HEK293 (cell line): ENCODE measurements around the gene ATF1.

Source experiments
- CTCF ChIA-PET: fragments of 350-600 bp; formaldehyde crosslinking; extraction: SDS; loops from one replicate; lab custom pipeline; 2021; ENCODE audit warnings: antibody characterized with exemption; lab: Yijun Ruan, JAX
- POLR2A ChIA-PET: fragments of 300-600 bp; formaldehyde crosslinking; extraction: SDS; loops from one replicate; lab custom pipeline; 2020; ENCODE audit warnings: antibody characterized with exemption, inconsistent platforms; lab: Yijun Ruan, JAX
- H3K27ac ChIP-seq: fragments of 200-500 bp; sonication (Bioruptor generic); 2 replicates; pipeline ENCODE4 v1.5.1; 2014; ENCODE audit warnings: low read depth, low read length, control low read depth, inconsistent platforms; ENCODE audit errors: extremely low read depth
- H3K36me3 ChIP-seq, 2 experiments: fragments of 200-500 bp in 1 of 2; sonication (Bioruptor generic) in 1 of 2; 1 replicate in 1 of 2; 2 replicates in 1 of 2; pipeline ENCODE4 v1.5.1; 2014 to 2017; ENCODE audit warnings: inconsistent platforms in 2 of 2, low read length in 2 of 2; ENCODE audit not compliant: control insufficient read depth in 2 of 2, insufficient read depth in 1 of 2
- H3K4me1 ChIP-seq: fragments of 200-500 bp; sonication (Bioruptor generic); 2 replicates; pipeline ENCODE4 v1.5.1; 2014; ENCODE audit warnings: mild to moderate bottlenecking, low read length, inconsistent platforms; ENCODE audit not compliant: control insufficient read depth, insufficient read depth
- H3K4me3 ChIP-seq: 2 replicates; pipeline ENCODE4 v1.5.1; 2011; ENCODE audit warnings: low read depth, mild to moderate bottlenecking, control low read depth, low read length, moderate library complexity
- H3K9me3 ChIP-seq: fragments of 200-500 bp; sonication (Bioruptor generic); 2 replicates; pipeline ENCODE4 v1.5.1; 2014; ENCODE audit warnings: low read depth, low read length, inconsistent platforms; ENCODE audit not compliant: control insufficient read depth, insufficient read depth
- GLIS1 ChIP-seq: fragments of 450-650 bp; formaldehyde crosslinking; IDR thresholded peaks from 2 replicates; pipeline ENCODE4 v1.5.1; 2016; ENCODE audit warnings: missing biosample characterization, missing genetic modification characterization
- KLF16 ChIP-seq: fragments of 450-650 bp; formaldehyde crosslinking; IDR thresholded peaks from 2 replicates; pipeline ENCODE4 v1.5.1; 2017; ENCODE audit warnings: missing biosample characterization, missing genetic modification characterization
- SALL2 ChIP-seq: fragments of 450-650 bp; formaldehyde crosslinking; IDR thresholded peaks from 2 replicates; pipeline ENCODE4 v1.5.0; 2017; ENCODE audit warnings: missing biosample characterization, mild to moderate bottlenecking, missing genetic modification characterization, borderline replicate concordance
- ZFP37 ChIP-seq: fragments of 450-650 bp; formaldehyde crosslinking; IDR thresholded peaks from 2 replicates; pipeline ENCODE4 v1.5.1; 2016; ENCODE audit warnings: missing biosample characterization, missing genetic modification characterization
- ZNF292 ChIP-seq: fragments of 450-650 bp; formaldehyde crosslinking; IDR thresholded peaks from 2 replicates; pipeline ENCODE4 v1.5.1; 2016; ENCODE audit warnings: low read depth, missing biosample characterization, missing genetic modification characterization, borderline replicate concordance
- ZNF514 ChIP-seq: fragments of 450-650 bp; formaldehyde crosslinking; IDR thresholded peaks from 2 replicates; pipeline ENCODE4 v1.5.1; 2016; ENCODE audit warnings: missing biosample characterization, missing genetic modification characterization
- ZNF610 ChIP-seq: fragments of 450-650 bp; formaldehyde crosslinking; IDR thresholded peaks from 2 replicates; pipeline ENCODE4 v1.5.1; 2016; ENCODE audit warnings: missing biosample characterization, missing genetic modification characterization, borderline replicate concordance
- ZNF747 ChIP-seq: fragments of 450-650 bp; formaldehyde crosslinking; IDR thresholded peaks from 2 replicates; pipeline ENCODE4 v1.5.1; 2016; ENCODE audit warnings: missing biosample characterization, missing genetic modification characterization
- ZNF768 ChIP-seq: fragments of 450-650 bp; formaldehyde crosslinking; IDR thresholded peaks from 2 replicates; pipeline ENCODE4 v1.5.1; 2018; ENCODE audit warnings: missing biosample characterization, mild to moderate bottlenecking, missing genetic modification characterization
- ZNF792 ChIP-seq: fragments of 450-650 bp; formaldehyde crosslinking; IDR thresholded peaks from 2 replicates; pipeline ENCODE4 v1.5.1; 2016; ENCODE audit warnings: missing biosample characterization, missing genetic modification characterization
- ZNF837 ChIP-seq: fragments of 450-650 bp; formaldehyde crosslinking; IDR thresholded peaks from 2 replicates; pipeline ENCODE4 v1.5.1; 2016; ENCODE audit warnings: missing biosample characterization, missing genetic modification characterization
- TF ChIP-seq, protein P1 (sequence below): fragments of 450-650 bp; formaldehyde crosslinking; IDR thresholded peaks from 2 replicates; pipeline ENCODE4 v1.5.1; 2016; ENCODE audit warnings: missing biosample characterization, missing genetic modification characterization, borderline replicate concordance
- TF ChIP-seq, protein P2 (sequence below): fragments of 450-650 bp; formaldehyde crosslinking; IDR thresholded peaks from 2 replicates; pipeline ENCODE4 v1.5.1; 2017; ENCODE audit warnings: missing biosample characterization, missing genetic modification characterization
- TF ChIP-seq, protein P3 (sequence below): fragments of 450-650 bp; formaldehyde crosslinking; IDR thresholded peaks from 2 replicates; pipeline ENCODE4 v1.5.1; 2016; ENCODE audit warnings: missing biosample characterization, missing genetic modification characterization
- TF ChIP-seq, protein P4 (sequence below): fragments of 450-650 bp; formaldehyde crosslinking; IDR thresholded peaks from 2 replicates; pipeline ENCODE4 v1.5.1; 2016; ENCODE audit warnings: missing biosample characterization, missing genetic modification characterization
- TF ChIP-seq, protein P5 (sequence below): fragments of 450-650 bp; formaldehyde crosslinking; IDR thresholded peaks from 2 replicates; pipeline ENCODE4 v1.5.1; 2016; ENCODE audit warnings: missing biosample characterization, missing genetic modification characterization
- TF ChIP-seq, protein P6 (sequence below): fragments of 450-650 bp; formaldehyde crosslinking; IDR thresholded peaks from 2 replicates; pipeline ENCODE4 v1.5.1; 2016; ENCODE audit warnings: missing biosample characterization, missing genetic modification characterization

ATF1 gene

DNA sequence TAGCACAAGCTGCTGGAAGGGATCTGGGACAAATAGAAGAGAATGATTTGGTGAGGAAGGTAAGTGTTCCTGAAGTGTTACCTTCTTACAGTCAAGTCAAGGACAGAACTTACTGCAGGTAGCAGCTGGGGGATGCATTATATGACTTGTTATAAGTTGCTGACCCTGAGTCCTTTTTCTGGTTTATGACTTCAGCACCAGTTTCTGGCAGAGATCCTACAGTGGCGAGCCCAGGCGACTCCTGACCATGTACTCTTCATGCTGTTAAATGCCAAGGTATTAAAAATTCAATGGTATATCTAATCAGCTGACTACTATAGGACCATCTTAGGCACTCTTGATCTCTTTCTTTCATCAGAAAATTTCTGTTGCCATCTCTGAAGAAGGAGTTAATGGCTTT, 45.1 kb upstream of the ATF1 start:
- H3K27ac ChIP-seq: no peak overlapping the region
- no peak overlapping the region for H3K4me3 ChIP-seq
- no peaks in the 10 kb centered on the region for H3K9me3 ChIP-seq
- H3K4me1 ChIP-seq: no peaks in the 10 kb centered on the region
- POLR2A ChIA-PET: no interaction called here
- TF ChIP-seq, protein P1, sequence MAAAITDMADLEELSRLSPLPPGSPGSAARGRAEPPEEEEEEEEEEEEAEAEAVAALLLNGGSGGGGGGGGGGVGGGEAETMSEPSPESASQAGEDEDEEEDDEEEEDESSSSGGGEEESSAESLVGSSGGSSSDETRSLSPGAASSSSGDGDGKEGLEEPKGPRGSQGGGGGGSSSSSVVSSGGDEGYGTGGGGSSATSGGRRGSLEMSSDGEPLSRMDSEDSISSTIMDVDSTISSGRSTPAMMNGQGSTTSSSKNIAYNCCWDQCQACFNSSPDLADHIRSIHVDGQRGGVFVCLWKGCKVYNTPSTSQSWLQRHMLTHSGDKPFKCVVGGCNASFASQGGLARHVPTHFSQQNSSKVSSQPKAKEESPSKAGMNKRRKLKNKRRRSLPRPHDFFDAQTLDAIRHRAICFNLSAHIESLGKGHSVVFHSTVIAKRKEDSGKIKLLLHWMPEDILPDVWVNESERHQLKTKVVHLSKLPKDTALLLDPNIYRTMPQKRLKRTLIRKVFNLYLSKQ (tag by site-specific recombination): no peak
- TF ChIP-seq, protein P2, sequence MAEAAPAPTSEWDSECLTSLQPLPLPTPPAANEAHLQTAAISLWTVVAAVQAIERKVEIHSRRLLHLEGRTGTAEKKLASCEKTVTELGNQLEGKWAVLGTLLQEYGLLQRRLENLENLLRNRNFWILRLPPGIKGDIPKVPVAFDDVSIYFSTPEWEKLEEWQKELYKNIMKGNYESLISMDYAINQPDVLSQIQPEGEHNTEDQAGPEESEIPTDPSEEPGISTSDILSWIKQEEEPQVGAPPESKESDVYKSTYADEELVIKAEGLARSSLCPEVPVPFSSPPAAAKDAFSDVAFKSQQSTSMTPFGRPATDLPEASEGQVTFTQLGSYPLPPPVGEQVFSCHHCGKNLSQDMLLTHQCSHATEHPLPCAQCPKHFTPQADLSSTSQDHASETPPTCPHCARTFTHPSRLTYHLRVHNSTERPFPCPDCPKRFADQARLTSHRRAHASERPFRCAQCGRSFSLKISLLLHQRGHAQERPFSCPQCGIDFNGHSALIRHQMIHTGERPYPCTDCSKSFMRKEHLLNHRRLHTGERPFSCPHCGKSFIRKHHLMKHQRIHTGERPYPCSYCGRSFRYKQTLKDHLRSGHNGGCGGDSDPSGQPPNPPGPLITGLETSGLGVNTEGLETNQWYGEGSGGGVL (tag by site-specific recombination): no peak
- TF ChIP-seq ZNF837 (tag by site-specific recombination) (no peak), SALL2 (no peak), ZNF792 (tag by site-specific recombination) (no peak), ZNF747 (no peak), ZNF292 (tag by site-specific recombination) (no peak), ZFP37 (tag by site-specific recombination) (no peak), KLF16 (tag by site-specific recombination) (no peak)
- TF ChIP-seq, protein P3, sequence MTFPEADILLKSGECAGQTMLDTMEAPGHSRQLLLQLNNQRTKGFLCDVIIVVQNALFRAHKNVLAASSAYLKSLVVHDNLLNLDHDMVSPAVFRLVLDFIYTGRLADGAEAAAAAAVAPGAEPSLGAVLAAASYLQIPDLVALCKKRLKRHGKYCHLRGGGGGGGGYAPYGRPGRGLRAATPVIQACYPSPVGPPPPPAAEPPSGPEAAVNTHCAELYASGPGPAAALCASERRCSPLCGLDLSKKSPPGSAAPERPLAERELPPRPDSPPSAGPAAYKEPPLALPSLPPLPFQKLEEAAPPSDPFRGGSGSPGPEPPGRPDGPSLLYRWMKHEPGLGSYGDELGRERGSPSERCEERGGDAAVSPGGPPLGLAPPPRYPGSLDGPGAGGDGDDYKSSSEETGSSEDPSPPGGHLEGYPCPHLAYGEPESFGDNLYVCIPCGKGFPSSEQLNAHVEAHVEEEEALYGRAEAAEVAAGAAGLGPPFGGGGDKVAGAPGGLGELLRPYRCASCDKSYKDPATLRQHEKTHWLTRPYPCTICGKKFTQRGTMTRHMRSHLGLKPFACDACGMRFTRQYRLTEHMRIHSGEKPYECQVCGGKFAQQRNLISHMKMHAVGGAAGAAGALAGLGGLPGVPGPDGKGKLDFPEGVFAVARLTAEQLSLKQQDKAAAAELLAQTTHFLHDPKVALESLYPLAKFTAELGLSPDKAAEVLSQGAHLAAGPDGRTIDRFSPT (tag by site-specific recombination): no peak
- H3K36me3 ChIP-seq: peaks cover 4 to 47% of the 10 kb centered on the region in 2 experiments
- CTCF ChIA-PET: no interaction called here

DNA sequence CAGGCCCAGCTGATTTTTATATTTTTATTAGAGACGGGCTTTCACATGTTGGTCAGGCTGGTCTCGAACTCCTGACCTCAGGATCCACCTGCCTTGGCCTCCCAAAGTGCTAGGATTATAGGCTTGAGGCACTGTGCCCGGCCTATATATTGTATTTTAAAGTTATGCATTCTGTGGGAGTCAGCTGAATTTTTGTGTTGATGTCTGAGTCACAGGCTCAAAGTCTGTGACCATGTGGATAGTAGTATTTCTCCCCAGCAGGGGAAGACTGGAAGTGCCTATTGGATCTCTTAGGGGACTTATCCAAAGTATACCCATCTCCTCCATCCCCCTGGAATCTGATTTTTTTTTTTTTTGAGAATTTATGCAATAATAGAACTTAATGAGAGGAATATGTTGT, 43.8 kb upstream of the ATF1 start:
- TF ChIP-seq GLIS1 (tag by site-specific recombination) (no peak), ZNF768 (no peak), ZNF514 (no peak), ZNF610 (tag by site-specific recombination) (no peak)
- TF ChIP-seq, protein P4, sequence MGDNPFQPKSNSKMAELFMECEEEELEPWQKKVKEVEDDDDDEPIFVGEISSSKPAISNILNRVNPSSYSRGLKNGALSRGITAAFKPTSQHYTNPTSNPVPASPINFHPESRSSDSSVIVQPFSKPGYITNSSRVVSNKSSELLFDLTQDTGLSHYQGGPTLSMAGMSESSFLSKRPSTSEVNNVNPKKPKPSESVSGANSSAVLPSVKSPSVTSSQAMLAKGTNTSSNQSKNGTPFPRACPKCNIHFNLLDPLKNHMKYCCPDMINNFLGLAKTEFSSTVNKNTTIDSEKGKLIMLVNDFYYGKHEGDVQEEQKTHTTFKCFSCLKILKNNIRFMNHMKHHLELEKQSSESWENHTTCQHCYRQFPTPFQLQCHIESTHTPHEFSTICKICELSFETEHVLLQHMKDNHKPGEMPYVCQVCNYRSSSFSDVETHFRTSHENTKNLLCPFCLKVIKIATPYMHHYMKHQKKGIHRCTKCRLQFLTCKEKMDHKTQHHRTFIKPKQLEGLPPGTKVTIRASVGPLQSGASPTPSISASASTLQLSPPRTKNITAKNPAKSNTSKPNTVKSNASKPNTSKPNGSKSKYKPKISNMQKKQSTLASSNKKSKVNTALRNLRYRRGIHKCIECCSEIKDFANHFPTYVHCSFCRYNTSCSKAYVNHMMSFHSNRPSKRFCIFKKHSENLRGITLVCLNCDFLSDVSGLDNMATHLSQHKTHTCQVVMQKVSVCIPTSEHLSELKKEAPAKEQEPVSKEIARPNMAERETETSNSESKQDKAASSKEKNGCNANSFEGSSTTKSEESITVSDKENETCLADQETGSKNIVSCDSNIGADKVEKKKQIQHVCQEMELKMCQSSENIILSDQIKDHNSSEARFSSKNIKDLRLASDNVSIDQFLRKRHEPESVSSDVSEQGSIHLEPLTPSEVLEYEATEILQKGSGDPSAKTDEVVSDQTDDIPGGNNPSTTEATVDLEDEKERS: no peak
- TF ChIP-seq, protein P5, sequence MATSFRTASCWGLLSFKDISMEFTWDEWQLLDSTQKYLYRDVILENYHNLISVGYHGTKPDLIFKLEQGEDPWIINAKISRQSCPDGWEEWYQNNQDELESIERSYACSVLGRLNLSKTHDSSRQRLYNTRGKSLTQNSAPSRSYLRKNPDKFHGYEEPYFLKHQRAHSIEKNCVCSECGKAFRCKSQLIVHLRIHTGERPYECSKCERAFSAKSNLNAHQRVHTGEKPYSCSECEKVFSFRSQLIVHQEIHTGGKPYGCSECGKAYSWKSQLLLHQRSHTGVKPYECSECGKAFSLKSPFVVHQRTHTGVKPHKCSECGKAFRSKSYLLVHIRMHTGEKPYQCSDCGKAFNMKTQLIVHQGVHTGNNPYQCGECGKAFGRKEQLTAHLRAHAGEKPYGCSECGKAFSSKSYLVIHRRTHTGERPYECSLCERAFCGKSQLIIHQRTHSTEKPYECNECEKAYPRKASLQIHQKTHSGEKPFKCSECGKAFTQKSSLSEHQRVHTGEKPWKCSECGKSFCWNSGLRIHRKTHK (tag by site-specific recombination): no peak
- TF ChIP-seq, protein P6, sequence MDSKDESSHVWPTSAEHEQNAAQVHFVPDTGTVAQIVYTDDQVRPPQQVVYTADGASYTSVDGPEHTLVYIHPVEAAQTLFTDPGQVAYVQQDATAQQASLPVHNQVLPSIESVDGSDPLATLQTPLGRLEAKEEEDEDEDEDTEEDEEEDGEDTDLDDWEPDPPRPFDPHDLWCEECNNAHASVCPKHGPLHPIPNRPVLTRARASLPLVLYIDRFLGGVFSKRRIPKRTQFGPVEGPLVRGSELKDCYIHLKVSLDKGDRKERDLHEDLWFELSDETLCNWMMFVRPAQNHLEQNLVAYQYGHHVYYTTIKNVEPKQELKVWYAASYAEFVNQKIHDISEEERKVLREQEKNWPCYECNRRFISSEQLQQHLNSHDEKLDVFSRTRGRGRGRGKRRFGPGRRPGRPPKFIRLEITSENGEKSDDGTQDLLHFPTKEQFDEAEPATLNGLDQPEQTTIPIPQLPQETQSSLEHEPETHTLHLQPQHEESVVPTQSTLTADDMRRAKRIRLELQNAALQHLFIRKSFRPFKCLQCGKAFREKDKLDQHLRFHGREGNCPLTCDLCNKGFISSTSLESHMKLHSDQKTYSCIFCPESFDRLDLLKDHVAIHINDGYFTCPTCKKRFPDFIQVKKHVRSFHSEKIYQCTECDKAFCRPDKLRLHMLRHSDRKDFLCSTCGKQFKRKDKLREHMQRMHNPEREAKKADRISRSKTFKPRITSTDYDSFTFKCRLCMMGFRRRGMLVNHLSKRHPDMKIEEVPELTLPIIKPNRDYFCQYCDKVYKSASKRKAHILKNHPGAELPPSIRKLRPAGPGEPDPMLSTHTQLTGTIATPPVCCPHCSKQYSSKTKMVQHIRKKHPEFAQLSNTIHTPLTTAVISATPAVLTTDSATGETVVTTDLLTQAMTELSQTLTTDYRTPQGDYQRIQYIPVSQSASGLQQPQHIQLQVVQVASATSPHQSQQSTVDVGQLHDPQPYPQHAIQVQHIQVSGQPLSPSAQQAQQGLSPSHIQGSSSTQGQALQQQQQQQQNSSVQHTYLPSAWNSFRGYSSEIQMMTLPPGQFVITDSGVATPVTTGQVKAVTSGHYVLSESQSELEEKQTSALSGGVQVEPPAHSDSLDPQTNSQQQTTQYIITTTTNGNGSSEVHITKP: peak; percentile 90
- H3K27ac ChIP-seq: no peak overlapping the region
- no peaks in the 10 kb centered on the region for H3K9me3 ChIP-seq
- peaks cover 4 to 50% of the 10 kb centered on the region in 2 experiments for H3K36me3 ChIP-seq
- ChIA-PET CTCF (interaction anchor here (2.5 kb wide), 1 partner anchor 15 kb away, joined by 12 read pairs; no protein-coding TSS in a partner anchor), POLR2A (no interaction called here)
- peaks cover 4% of the 10 kb centered on the region for H3K4me1 ChIP-seq
- no peak overlapping the region for H3K4me3 ChIP-seq
